GM23338 (cell line): ENCODE data around the gene PSMA7. TPM values are rescaled to one million over a fixed set of nuclear protein-coding genes. Genes with fewer than 3 reads are reported as not detected.

ENCODE experiments used
- CREB1 ChIP-seq: fragments of 250-450 bp; sonication (Bioruptor Pico); IDR thresholded peaks from 2 replicates; pipeline ENCODE4 v1.5.0; 2020; ENCODE audit warnings: low read depth, mild to moderate bottlenecking, moderate library complexity
- EZH2 ChIP-seq: fragments of 200-600 bp; sonication (generic); IDR thresholded peaks from one replicate; pipeline ENCODE4 v1.8.0; 2017; ENCODE audit warnings: antibody characterized with exemption, mild to moderate bottlenecking, low read depth; ENCODE audit not compliant: unreplicated experiment
- EZH2phosphoT487 ChIP-seq: fragments of 200-600 bp; sonication (generic); IDR thresholded peaks from one replicate; pipeline ENCODE4 v1.8.1; 2018; ENCODE audit warnings: antibody characterized with exemption; ENCODE audit not compliant: unreplicated experiment
- JUNB ChIP-seq: IDR thresholded peaks from one replicate; pipeline ENCODE4 v1.6.1; 2016; ENCODE audit warnings: antibody characterized with exemption; ENCODE audit not compliant: unreplicated experiment
- NANOG ChIP-seq: IDR thresholded peaks from 2 replicates; pipeline ENCODE4 v1.6.1; 2016; ENCODE audit warnings: antibody characterized with exemption, borderline replicate concordance
- POLR2AphosphoS5 ChIP-seq: IDR thresholded peaks from 2 replicates; pipeline ENCODE4 v1.6.1; 2016; ENCODE audit warnings: antibody characterized with exemption, low read depth
- ZNF331 ChIP-seq: fragments of 250-450 bp; sonication (Bioruptor Pico); IDR thresholded peaks from 2 replicates; pipeline ENCODE4 v1.5.0; 2020; ENCODE audit warnings: low read depth, mild to moderate bottlenecking, moderate library complexity
- polyA plus RNA-seq: library from polyadenylated mRNA; unstranded; fragments of >200 nt; fragmentation: Nextera tagmentation; extraction: Ambion mirVana; gene quantifications from 2 replicates; pipeline ENCODE4 v1.2.1, GENCODE V29; 2016
- total RNA-seq: library from RNA; depleted of rRNA; stranded (reverse); fragments of >200 nt; shearing (Covaris generic); gene quantifications from 2 replicates; pipeline ENCODE4 v1.2.3, GENCODE V29; 2014
- TF ChIP-seq, protein P1 (sequence below): fragments of 250-450 bp; sonication (Bioruptor Pico); IDR thresholded peaks from 2 replicates; pipeline ENCODE4 v1.5.0; 2020; ENCODE audit warnings: mild to moderate bottlenecking, moderate library complexity
- TF ChIP-seq, protein P2 (sequence below): IDR thresholded peaks from 2 replicates; pipeline ENCODE4 v1.6.1; 2016; ENCODE audit warnings: antibody characterized with exemption

Gene PSMA7
- total and polyA plus RNA-seq, 2 experiments from 2014 or later: 357 to 628 TPM

DNA sequence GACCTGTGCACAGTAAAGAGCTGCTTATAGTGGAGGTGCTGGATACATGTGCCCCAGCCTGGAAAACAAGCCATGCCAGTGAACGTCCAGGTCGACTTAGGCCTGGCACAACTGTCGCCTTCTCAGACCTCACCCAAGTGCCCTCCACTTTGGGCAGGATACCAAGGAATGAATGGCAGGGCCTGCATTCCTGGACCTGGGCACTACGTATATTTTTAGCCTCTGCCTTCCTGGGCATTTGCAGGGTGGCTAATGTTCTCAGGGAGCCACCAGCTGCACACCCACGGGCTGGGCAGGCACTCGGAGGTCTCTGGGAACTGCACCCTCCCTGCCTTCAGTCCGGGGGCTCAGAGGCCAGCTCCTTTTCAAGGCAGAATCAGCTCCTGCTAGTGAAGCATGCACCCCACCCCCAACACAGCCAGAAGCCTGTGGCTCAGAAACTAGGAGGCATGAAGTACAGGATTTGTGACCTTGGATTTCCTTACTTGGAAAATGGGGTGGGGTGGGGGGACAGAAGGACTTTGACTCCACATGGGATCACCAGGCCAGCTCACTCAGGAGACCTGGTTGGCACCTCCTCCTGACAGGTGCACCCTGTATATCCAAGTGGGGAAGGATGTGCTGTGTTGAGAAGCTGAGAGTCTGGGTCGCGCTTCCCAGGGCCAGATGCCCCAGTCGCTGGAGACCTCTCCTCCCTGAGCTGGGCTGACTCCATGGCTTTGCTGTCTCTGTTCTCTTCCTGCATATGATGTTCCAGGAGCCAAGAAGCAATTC, 23.4 kb downstream of the PSMA7 start (continued):
- TF ChIP-seq, protein P1, sequence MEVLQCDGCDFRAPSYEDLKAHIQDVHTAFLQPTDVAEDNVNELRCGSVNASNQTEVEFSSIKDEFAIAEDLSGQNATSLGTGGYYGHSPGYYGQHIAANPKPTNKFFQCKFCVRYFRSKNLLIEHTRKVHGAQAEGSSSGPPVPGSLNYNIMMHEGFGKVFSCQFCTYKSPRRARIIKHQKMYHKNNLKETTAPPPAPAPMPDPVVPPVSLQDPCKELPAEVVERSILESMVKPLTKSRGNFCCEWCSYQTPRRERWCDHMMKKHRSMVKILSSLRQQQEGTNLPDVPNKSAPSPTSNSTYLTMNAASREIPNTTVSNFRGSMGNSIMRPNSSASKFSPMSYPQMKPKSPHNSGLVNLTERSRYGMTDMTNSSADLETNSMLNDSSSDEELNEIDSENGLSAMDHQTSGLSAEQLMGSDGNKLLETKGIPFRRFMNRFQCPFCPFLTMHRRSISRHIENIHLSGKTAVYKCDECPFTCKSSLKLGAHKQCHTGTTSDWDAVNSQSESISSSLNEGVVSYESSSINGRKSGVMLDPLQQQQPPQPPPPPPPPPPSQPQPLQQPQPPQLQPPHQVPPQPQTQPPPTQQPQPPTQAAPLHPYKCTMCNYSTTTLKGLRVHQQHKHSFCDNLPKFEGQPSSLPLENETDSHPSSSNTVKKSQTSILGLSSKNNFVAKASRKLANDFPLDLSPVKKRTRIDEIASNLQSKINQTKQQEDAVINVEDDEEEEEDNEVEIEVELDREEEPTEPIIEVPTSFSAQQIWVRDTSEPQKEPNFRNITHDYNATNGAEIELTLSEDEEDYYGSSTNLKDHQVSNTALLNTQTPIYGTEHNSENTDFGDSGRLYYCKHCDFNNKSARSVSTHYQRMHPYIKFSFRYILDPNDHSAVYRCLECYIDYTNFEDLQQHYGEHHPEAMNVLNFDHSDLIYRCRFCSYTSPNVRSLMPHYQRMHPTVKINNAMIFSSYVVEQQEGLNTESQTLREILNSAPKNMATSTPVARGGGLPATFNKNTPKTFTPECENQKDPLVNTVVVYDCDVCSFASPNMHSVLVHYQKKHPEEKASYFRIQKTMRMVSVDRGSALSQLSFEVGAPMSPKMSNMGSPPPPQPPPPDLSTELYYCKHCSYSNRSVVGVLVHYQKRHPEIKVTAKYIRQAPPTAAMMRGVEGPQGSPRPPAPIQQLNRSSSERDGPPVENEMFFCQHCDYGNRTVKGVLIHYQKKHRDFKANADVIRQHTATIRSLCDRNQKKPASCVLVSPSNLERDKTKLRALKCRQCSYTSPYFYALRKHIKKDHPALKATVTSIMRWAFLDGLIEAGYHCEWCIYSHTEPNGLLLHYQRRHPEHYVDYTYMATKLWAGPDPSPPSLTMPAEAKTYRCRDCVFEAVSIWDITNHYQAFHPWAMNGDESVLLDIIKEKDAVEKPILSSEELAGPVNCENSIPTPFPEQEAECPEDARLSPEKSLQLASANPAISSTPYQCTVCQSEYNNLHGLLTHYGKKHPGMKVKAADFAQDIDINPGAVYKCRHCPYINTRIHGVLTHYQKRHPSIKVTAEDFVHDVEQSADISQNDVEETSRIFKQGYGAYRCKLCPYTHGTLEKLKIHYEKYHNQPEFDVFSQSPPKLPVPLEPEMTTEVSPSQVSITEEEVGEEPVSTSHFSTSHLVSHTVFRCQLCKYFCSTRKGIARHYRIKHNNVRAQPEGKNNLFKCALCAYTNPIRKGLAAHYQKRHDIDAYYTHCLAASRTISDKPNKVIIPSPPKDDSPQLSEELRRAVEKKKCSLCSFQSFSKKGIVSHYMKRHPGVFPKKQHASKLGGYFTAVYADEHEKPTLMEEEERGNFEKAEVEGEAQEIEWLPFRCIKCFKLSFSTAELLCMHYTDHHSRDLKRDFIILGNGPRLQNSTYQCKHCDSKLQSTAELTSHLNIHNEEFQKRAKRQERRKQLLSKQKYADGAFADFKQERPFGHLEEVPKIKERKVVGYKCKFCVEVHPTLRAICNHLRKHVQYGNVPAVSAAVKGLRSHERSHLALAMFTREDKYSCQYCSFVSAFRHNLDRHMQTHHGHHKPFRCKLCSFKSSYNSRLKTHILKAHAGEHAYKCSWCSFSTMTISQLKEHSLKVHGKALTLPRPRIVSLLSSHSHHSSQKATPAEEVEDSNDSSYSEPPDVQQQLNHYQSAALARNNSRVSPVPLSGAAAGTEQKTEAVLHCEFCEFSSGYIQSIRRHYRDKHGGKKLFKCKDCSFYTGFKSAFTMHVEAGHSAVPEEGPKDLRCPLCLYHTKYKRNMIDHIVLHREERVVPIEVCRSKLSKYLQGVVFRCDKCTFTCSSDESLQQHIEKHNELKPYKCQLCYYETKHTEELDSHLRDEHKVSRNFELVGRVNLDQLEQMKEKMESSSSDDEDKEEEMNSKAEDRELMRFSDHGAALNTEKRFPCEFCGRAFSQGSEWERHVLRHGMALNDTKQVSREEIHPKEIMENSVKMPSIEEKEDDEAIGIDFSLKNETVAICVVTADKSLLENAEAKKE (CRISPR knock-in tag): no peak
- no peak for TF ChIP-seq NANOG
- no peak for TF ChIP-seq CREB1 (CRISPR knock-in tag)
- no peak for TF ChIP-seq EZH2phosphoT487
- no peak for TF ChIP-seq JUNB
- TF ChIP-seq, protein P2, sequence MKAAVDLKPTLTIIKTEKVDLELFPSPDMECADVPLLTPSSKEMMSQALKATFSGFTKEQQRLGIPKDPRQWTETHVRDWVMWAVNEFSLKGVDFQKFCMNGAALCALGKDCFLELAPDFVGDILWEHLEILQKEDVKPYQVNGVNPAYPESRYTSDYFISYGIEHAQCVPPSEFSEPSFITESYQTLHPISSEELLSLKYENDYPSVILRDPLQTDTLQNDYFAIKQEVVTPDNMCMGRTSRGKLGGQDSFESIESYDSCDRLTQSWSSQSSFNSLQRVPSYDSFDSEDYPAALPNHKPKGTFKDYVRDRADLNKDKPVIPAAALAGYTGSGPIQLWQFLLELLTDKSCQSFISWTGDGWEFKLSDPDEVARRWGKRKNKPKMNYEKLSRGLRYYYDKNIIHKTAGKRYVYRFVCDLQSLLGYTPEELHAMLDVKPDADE: no peak
- no peak for TF ChIP-seq EZH2
- no peak for TF ChIP-seq POLR2AphosphoS5
- no peak for TF ChIP-seq ZNF331 (CRISPR knock-in tag)
